GM12878 (cell line): ENCODE data around the gene UBAC2. TPM values are rescaled to one million over a fixed set of nuclear protein-coding genes. Genes with fewer than 3 reads are reported as not detected.

Experiments used
- BMI1 ChIP-seq: fragments of 450-650 bp; IDR thresholded peaks from 2 replicates; pipeline ENCODE4 v1.6.1; 2016; ENCODE audit warnings: mild to moderate bottlenecking, moderate library complexity, borderline replicate concordance
- CEBPB ChIP-seq, 2 experiments: fragments of 150-350 bp in 1 of 2; IDR thresholded peaks; 2 replicates each; pipeline ENCODE4 v1.6.1; 2012 to 2014; ENCODE audit warnings: low read depth in 2 of 2, low read length in 2 of 2, borderline replicate concordance in 1 of 2, inconsistent platforms in 1 of 2
- FOS ChIP-seq: IDR thresholded peaks from 3 replicates; pipeline ENCODE4 v1.6.1; 2011; ENCODE audit warnings: borderline replicate concordance; ENCODE audit not compliant: insufficient read length; ENCODE audit errors: extremely low read depth
- FOXM1 ChIP-seq: IDR thresholded peaks from 2 replicates; pipeline ENCODE4 v1.6.1; 2012; ENCODE audit warnings: low read depth, mild to moderate bottlenecking, inconsistent platforms, low read length, moderate library complexity
- JUNB ChIP-seq: IDR thresholded peaks from 2 replicates; pipeline ENCODE4 v1.6.1; 2016; ENCODE audit warnings: antibody characterized with exemption, mild to moderate bottlenecking
- KDM1A ChIP-seq: fragments of 200-600 bp; sonication (generic); IDR thresholded peaks from 2 replicates; pipeline ENCODE4 v1.6.1; 2016; ENCODE audit warnings: borderline replicate concordance
- MAX ChIP-seq: IDR thresholded peaks from 2 replicates; pipeline ENCODE4 v1.6.1; 2012; ENCODE audit warnings: low read depth, low read length, improper control_type of control experiment
- MEF2B ChIP-seq: fragments of 450-650 bp; IDR thresholded peaks from 2 replicates; pipeline ENCODE4 v1.6.1; 2018; ENCODE audit warnings: mild to moderate bottlenecking, moderate library complexity; ENCODE audit not compliant: partially characterized antibody, poor library complexity, severe bottlenecking
- MTA2 ChIP-seq: fragments of 450-650 bp; IDR thresholded peaks from 2 replicates; pipeline ENCODE4 v1.6.1; 2016; ENCODE audit warnings: low read depth, mild to moderate bottlenecking, moderate library complexity
- PAX8 ChIP-seq: fragments of 450-650 bp; IDR thresholded peaks from 2 replicates; pipeline ENCODE4 v1.6.1; 2017; ENCODE audit warnings: mild to moderate bottlenecking, moderate library complexity
- RUNX3 ChIP-seq: IDR thresholded peaks from 2 replicates; pipeline ENCODE4 v1.6.1; 2012; ENCODE audit warnings: low read length, inconsistent platforms
- SIX5 ChIP-seq: IDR thresholded peaks from 2 replicates; pipeline ENCODE4 v1.6.1; 2011; ENCODE audit warnings: mild to moderate bottlenecking, low read depth, low read length, moderate library complexity; ENCODE audit not compliant: severe bottlenecking
- SMAD1 ChIP-seq: fragments of 450-650 bp; IDR thresholded peaks from 2 replicates; pipeline ENCODE4 v1.6.1; 2018; ENCODE audit warnings: mild to moderate bottlenecking, low read depth; ENCODE audit not compliant: partially characterized antibody
- polyA plus RNA-seq, 11 experiments: library from polyadenylated mRNA; depleted of rRNA in 4 of 11; unstranded in 6 of 11; stranded (reverse) in 5 of 11; fragments of >200 nt; fragmentation: Nextera tagmentation in 4 of 11; fragmentation: Illumina TruSeq in 1 of 11; extraction: Ambion mirVana in 4 of 11; extraction: Trizol in 1 of 11; gene quantifications; 1 replicate in 1 of 11; 2 replicates in 10 of 11; pipeline versions ENCODE4 v1.2.1 to v1.2.3, GENCODE V29; 2011 to 2016; ENCODE audit warnings: inconsistent platforms in 2 of 11, missing spikeins in 2 of 11, low read depth in 1 of 11
- total RNA-seq, 4 experiments: library from RNA; depleted of rRNA in 3 of 4; stranded (reverse); fragments of >200 nt in 3 of 4; fragmentation: Illumina TruSeq in 1 of 4; extraction: Trizol in 1 of 4; gene quantifications; 2 replicates each; pipeline versions ENCODE4 v1.2.1 to v1.2.3, GENCODE V29; 2013 to 2021
- TF ChIP-seq, protein P1 (sequence below): fragments of 450-650 bp; IDR thresholded peaks from 2 replicates; pipeline ENCODE4 v1.6.1; 2017; ENCODE audit warnings: low read depth, mild to moderate bottlenecking, moderate library complexity
- TF ChIP-seq, protein P2 (sequence below): IDR thresholded peaks from 2 replicates; pipeline ENCODE4 v1.6.1; 2011; ENCODE audit warnings: borderline replicate concordance, low read depth, mild to moderate bottlenecking, moderate library complexity, low read length; ENCODE audit not compliant: insufficient read depth, poor library complexity, severe bottlenecking
- TF ChIP-seq, protein P3 (sequence below): fragments of 450-650 bp; IDR thresholded peaks from 2 replicates; pipeline ENCODE4 v1.6.1; 2017; ENCODE audit warnings: mild to moderate bottlenecking, moderate library complexity

The UBAC2 gene
- total and polyA plus RNA-seq, 10 of the 15 experiments (the other 5 are each of a cell fraction or from before 2014, with no cell fraction given) = 3.0 to 54.6 (median 17.4) TPM

GRCh38 chr13:99363949-99364348, 163.3 kb downstream of the UBAC2 start (continued):
- TF ChIP-seq, protein P1, sequence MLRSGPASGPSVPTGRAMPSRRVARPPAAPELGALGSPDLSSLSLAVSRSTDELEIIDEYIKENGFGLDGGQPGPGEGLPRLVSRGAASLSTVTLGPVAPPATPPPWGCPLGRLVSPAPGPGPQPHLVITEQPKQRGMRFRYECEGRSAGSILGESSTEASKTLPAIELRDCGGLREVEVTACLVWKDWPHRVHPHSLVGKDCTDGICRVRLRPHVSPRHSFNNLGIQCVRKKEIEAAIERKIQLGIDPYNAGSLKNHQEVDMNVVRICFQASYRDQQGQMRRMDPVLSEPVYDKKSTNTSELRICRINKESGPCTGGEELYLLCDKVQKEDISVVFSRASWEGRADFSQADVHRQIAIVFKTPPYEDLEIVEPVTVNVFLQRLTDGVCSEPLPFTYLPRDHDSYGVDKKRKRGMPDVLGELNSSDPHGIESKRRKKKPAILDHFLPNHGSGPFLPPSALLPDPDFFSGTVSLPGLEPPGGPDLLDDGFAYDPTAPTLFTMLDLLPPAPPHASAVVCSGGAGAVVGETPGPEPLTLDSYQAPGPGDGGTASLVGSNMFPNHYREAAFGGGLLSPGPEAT = peak; percentile 16; the same call in 1 of the 2 replicates
- TF ChIP-seq SMAD1 (peak; percentile 28), PAX8 (0 out of 2 replicates have a peak, but pooled peaks have one; percentile 28), JUNB (no peak), RUNX3 (peak; percentile 43; the same call in 1 of the 2 replicates), MAX (no peak), SIX5 (no peak), MTA2 (peak; percentile 61), FOS (no peak), KDM1A (no peak), CEBPB (IDR thresholded peaks at IDR 0.05; ENCODE audit: borderline replicate concordance in 1 of 2, low read depth in 2 of 2, low read length in 2 of 2) (no peak), BMI1 (no peak), FOXM1 (0 out of 2 replicates have a peak, but pooled peaks have one; percentile 4), MEF2B (peak; percentile 70)
- TF ChIP-seq, protein P2, sequence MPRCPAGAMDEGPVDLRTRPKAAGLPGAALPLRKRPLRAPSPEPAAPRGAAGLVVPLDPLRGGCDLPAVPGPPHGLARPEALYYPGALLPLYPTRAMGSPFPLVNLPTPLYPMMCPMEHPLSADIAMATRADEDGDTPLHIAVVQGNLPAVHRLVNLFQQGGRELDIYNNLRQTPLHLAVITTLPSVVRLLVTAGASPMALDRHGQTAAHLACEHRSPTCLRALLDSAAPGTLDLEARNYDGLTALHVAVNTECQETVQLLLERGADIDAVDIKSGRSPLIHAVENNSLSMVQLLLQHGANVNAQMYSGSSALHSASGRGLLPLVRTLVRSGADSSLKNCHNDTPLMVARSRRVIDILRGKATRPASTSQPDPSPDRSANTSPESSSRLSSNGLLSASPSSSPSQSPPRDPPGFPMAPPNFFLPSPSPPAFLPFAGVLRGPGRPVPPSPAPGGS = peak; percentile 35
- TF ChIP-seq, protein P3, sequence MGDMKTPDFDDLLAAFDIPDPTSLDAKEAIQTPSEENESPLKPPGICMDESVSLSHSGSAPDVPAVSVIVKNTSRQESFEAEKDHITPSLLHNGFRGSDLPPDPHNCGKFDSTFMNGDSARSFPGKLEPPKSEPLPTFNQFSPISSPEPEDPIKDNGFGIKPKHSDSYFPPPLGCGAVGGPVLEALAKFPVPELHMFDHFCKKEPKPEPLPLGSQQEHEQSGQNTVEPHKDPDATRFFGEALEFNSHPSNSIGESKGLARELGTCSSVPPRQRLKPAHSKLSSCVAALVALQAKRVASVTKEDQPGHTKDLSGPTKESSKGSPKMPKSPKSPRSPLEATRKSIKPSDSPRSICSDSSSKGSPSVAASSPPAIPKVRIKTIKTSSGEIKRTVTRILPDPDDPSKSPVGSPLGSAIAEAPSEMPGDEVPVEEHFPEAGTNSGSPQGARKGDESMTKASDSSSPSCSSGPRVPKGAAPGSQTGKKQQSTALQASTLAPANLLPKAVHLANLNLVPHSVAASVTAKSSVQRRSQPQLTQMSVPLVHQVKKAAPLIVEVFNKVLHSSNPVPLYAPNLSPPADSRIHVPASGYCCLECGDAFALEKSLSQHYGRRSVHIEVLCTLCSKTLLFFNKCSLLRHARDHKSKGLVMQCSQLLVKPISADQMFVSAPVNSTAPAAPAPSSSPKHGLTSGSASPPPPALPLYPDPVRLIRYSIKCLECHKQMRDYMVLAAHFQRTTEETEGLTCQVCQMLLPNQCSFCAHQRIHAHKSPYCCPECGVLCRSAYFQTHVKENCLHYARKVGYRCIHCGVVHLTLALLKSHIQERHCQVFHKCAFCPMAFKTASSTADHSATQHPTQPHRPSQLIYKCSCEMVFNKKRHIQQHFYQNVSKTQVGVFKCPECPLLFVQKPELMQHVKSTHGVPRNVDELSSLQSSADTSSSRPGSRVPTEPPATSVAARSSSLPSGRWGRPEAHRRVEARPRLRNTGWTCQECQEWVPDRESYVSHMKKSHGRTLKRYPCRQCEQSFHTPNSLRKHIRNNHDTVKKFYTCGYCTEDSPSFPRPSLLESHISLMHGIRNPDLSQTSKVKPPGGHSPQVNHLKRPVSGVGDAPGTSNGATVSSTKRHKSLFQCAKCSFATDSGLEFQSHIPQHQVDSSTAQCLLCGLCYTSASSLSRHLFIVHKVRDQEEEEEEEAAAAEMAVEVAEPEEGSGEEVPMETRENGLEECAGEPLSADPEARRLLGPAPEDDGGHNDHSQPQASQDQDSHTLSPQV = 0 out of 2 replicates have a peak, but pooled peaks have one; percentile 37
